ENCODE results near the gene GPER1.

GPER1 gene

GRCh38 chr7:1052031-1052818, 35.7 kb upstream of the GPER1 start:
- no peak for TF ChIP-seq CTCF (conservative IDR thresholded peaks at IDR 0.05)
- no peak overlapping the region for H3K27ac ChIP-seq

- no peak overlapping the region for H3K27ac ChIP-seq
- TF ChIP-seq CTCF (conservative IDR thresholded peaks at IDR 0.05) = no peak
Measured at GRCh38 chr7:1053002-1053411, 34.9 kb upstream of the GPER1 start.

GRCh38 chr7:1053816-1054370, 34.0 kb upstream of the GPER1 start:
- H3K27ac ChIP-seq = no peak overlapping the region
- no peak for TF ChIP-seq CTCF (conservative IDR thresholded peaks at IDR 0.05)

GRCh38 chr7:1054438-1054837, 33.5 kb upstream of the GPER1 start:
- TF ChIP-seq CTCF (conservative IDR thresholded peaks at IDR 0.05) = no peak
- no peak overlapping the region for H3K27ac ChIP-seq

- no peak for TF ChIP-seq CTCF (conservative IDR thresholded peaks at IDR 0.05)
Measured at GRCh38 chr7:1054861-1055450, 33.0 kb upstream of the GPER1 start.

GRCh38 chr7:1055491-1055955, 32.4 kb upstream of the GPER1 start:
- no peak overlapping the region for H3K27ac ChIP-seq
- TF ChIP-seq CTCF (conservative IDR thresholded peaks at IDR 0.05) = no peak

More at GRCh38 chr7:1054861-1055450, 33.0 kb upstream of the GPER1 start:
- no peak overlapping the region for H3K27ac ChIP-seq

GRCh38 chr7:1055956-1056784, 31.7 kb upstream of the GPER1 start:
- TF ChIP-seq CTCF (conservative IDR thresholded peaks at IDR 0.05) = no peak
- H3K27ac ChIP-seq = no peak overlapping the region

Measured in VCaP (cell line).